Activated CD8-positive, alpha-beta memory T cell treated with anti-CD3 and anti-CD28 coated beads, Interleukin-2, amount 50 U/mL, for 24 hours (primary cell): ENCODE results near the gene GRPEL1.
"Not testable (repeated sequence)": the region's sequence is repeated elsewhere in the genome, so short reads cannot be mapped to it uniquely, and the experiment has no call there.

Source experiments
- DNase-seq: peaks from one replicate; pipeline ENCODE4 v3.0.0-alpha.2; 2020; ENCODE audit errors: extremely low read depth

Gene GRPEL1

GRCh38 chr4:7092026-7092425 is 24.2 kb upstream of the GRPEL1 start:
- DNase-seq: no peak

GRCh38 chr4:7089213-7089986 is 21.5 kb upstream of the GRPEL1 start:
- no peak for DNase-seq

GRCh38 chr4:7087036-7087435 is 19.2 kb upstream of the GRPEL1 start:
- DNase-seq: no peak

- DNase-seq: no peak
Measured at GRCh38 chr4:7086384-7086783, 18.5 kb upstream of the GRPEL1 start.

GRCh38 chr4:7084564-7084961 is 16.7 kb upstream of the GRPEL1 start:
- not testable (repeated sequence) for DNase-seq

GRCh38 chr4:7083597-7084563 is 16.0 kb upstream of the GRPEL1 start:
- DNase-seq: no peak

- DNase-seq: not testable (repeated sequence)
Measured at GRCh38 chr4:7079909-7080308, 12.0 kb upstream of the GRPEL1 start.

- not testable (repeated sequence) for DNase-seq
Measured at GRCh38 chr4:7079483-7079882, 11.6 kb upstream of the GRPEL1 start.

GRCh38 chr4:7078025-7078424 is 10.2 kb upstream of the GRPEL1 start:
- DNase-seq: no peak

- no peak for DNase-seq
Measured at GRCh38 chr4:7077371-7077770, 9.5 kb upstream of the GRPEL1 start.

GRCh38 chr4:7076696-7077082 is 8.8 kb upstream of the GRPEL1 start:
- no peak for DNase-seq

- no peak for DNase-seq
Measured at GRCh38 chr4:7075962-7076695, 8.3 kb upstream of the GRPEL1 start.

GRCh38 chr4:7074426-7074825 is 6.6 kb upstream of the GRPEL1 start:
- no peak for DNase-seq

GRCh38 chr4:7073526-7074390 is 5.9 kb upstream of the GRPEL1 start:
- DNase-seq: no peak

- no peak for DNase-seq
Measured at GRCh38 chr4:7073059-7073458, 5.2 kb upstream of the GRPEL1 start.

- peak; percentile 65 for DNase-seq
Measured at GRCh38 chr4:7070729-7071511, 3.1 kb upstream of the GRPEL1 start.

GRCh38 chr4:7068883-7069282 is 1.0 kb upstream of the GRPEL1 start:
- no peak for DNase-seq

- no peak for DNase-seq
Measured at GRCh38 chr4:7068279-7068842, 497 bp upstream of the GRPEL1 start.

- DNase-seq: no peak
Measured at GRCh38 chr4:7067126-7067451, 775 bp downstream of the GRPEL1 start.

- DNase-seq: no peak
Measured at GRCh38 chr4:7066493-7066892, 1.4 kb downstream of the GRPEL1 start.
